ENCODE data around the gene KLHDC7A. TPM values are rescaled to one million over a fixed set of nuclear protein-coding genes. Genes with fewer than 3 reads are reported as not detected.

Gene KLHDC7A
- total RNA-seq, 1 donor = not detected

DNA sequence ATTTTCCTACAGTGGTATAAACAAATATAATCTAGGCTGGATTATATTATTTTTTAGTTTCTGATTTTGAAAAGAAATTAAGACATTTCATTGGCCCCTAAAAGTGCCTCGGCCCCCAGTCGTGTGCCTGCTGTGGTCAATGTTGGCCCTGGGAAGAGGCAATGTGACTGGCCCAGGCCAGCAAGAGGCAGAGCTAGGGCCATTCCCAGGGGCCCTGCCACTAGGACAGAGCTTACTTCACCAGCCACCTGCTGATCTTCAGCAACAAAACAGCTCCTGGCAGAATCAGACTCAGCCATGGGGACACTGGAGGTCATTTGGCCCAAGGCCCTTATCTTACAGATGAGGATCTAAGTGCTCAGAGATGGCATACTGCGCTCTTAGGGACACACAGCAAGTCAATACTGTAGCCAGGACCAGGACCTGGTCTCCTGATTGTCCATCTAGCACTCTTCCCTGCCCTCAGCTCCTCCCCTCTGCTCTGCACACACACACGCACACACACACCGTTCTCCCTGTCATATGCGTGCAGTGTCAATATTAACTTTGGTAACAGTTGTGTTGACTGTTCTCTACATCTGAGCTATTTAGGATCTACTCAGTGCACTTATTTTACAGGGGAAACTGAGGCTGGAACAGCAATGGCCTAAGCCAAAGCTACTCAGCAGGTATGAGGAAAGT, 16.6 kb upstream of the KLHDC7A start:
- Histone ChIP-seq H3K4me1 (ENCODE audit: insufficient read depth, low read length) (no peaks in the 10 kb centered on the region), H3K9me3 (ENCODE audit: low read depth, low read length) (no peaks in the 10 kb centered on the region), H3K27me3 (ENCODE audit: insufficient read depth, low read length) (no peaks in the 10 kb centered on the region), H3K4me3 (ENCODE audit: low read length) (no peak overlapping the region)

DNA sequence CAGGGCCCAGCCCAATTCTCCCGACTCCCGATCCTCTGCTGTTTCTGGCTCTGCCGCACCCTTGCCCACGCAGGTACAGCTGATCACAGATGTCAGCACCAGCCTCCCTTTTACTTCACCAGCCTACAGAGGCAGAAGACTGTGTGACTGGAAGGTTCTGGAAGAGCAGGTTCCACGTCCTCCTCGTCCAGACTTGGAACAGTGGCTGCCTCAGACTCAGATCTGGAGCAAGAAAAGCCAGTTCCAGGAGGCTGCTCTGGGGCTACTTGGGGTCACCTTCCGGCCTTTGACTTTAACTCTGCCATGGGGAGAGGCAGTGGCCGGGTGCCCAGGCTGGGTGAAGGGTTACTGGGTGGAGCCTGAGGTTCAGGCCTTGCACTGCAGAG, 16.1 kb upstream of the KLHDC7A start:
- Histone ChIP-seq H3K9me3 (ENCODE audit: low read depth, low read length) (no peaks in the 10 kb centered on the region), H3K4me1 (ENCODE audit: insufficient read depth, low read length) (no peaks in the 10 kb centered on the region), H3K27me3 (ENCODE audit: insufficient read depth, low read length) (no peaks in the 10 kb centered on the region), H3K4me3 (ENCODE audit: low read length) (no peak overlapping the region)

DNA sequence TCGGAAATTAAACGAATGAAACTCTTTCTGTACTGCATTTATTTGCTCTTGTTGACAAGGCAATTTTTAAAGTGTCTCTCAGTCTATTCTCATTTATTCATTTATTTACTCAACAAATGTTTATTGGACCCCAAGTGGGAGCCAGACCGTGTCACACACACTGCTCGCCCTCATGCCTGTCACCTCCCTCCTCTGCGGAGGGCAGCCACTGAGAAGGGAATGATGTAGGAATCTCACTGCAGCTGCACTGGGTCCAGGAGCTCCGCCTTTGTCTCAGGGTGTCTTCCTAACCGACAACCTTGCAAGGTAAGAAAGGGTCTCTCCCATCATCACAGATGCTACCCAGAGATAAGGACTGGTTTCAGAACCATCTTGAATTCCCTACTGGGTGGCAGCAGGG, 14.1 kb upstream of the KLHDC7A start:
- Histone ChIP-seq H3K4me1 (ENCODE audit: insufficient read depth, low read length) (no peaks in the 10 kb centered on the region), H3K27me3 (ENCODE audit: insufficient read depth, low read length) (no peaks in the 10 kb centered on the region), H3K9me3 (ENCODE audit: low read depth, low read length) (no peaks in the 10 kb centered on the region), H3K4me3 (ENCODE audit: low read length) (no peak overlapping the region)

DNA sequence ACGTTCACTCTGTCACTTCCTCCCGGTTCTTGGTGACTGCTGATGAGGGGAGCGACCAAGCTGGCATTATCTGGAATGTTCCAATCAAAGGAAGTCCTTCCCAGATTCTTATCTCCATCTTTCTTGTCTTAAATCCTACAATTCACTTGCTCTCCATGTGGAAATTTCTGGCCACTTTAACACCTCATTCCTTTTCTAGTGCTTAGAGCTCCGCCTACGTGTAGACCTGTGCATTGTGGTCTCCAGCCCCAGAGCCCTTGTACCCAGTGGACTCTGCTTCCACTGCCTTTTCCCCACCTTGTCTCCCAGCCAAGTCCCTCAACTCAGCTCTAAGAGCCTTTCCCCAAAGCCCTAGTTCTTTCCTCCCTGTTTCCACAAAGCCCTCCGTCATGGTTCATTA, 12.2 kb upstream of the KLHDC7A start:
- Histone ChIP-seq H3K4me1 (ENCODE audit: insufficient read depth, low read length) (no peaks in the 10 kb centered on the region), H3K9me3 (ENCODE audit: low read depth, low read length) (no peaks in the 10 kb centered on the region), H3K4me3 (ENCODE audit: low read length) (no peak overlapping the region), H3K27me3 (ENCODE audit: insufficient read depth, low read length) (no peaks in the 10 kb centered on the region)

DNA sequence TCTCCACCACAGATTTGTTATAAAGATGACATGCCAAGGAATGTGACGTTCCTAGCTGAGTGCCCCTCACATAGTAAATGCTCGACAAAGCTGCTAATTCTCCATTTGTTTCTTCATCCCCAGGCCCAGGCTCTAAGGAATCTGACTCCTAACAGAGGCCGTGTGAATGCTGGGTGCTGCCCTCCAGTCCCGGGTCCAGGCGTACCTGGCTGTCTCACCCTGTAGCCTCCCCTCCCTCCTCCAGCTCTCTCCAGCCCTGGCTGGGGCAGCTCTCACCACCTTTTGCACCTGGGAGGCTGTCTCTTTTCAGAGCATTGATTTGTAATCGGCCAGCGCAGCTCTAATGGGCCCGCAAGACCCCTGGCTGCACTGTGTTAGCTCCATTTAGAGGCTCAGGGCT, 11.2 kb upstream of the KLHDC7A start:
- no peak overlapping the region for H3K4me3 ChIP-seq (ENCODE audit: low read length)
- H3K9me3 ChIP-seq (ENCODE audit: low read depth, low read length) = no peaks in the 10 kb centered on the region
- no peaks in the 10 kb centered on the region for H3K27me3 ChIP-seq (ENCODE audit: insufficient read depth, low read length)
- H3K4me1 ChIP-seq (ENCODE audit: insufficient read depth, low read length) = no peaks in the 10 kb centered on the region

DNA sequence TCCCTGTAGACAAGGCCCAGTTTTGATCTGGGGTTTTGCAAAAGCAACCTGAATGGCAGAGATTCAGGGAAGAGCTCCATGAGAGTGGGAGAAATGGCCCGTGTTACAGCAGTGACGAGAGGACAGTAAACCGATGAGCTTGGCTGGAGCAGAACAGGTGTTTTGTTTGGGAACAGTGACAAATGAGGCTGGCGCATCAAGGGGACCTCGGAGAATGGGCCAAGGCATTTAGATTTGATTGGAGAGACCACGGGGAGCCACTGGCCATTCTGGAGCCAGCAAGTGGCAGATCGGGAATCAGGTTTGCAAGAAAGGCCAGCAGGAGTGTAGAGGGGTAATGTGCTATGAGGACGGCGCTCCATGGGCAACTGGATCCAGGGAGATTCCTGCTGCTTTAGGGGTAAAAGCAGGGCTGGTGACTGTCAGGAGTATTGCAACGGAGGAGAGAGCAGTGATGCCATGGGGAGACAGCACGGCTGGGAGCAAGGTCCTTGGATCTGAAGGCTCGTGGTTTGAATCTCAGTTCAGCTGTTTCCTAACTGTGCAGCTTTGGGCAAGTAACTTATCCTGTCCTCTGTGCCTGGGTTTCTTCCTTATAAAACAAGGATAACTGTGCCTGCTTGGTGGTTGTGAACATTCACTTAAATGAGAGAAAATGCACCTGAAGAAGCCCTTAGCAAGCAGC, 9.9 kb upstream of the KLHDC7A start:
- Histone ChIP-seq H3K27me3 (ENCODE audit: insufficient read depth, low read length) (no peaks in the 10 kb centered on the region), H3K4me1 (ENCODE audit: insufficient read depth, low read length) (no peaks in the 10 kb centered on the region), H3K4me3 (ENCODE audit: low read length) (no peak overlapping the region), H3K9me3 (ENCODE audit: low read depth, low read length) (no peaks in the 10 kb centered on the region)

DNA sequence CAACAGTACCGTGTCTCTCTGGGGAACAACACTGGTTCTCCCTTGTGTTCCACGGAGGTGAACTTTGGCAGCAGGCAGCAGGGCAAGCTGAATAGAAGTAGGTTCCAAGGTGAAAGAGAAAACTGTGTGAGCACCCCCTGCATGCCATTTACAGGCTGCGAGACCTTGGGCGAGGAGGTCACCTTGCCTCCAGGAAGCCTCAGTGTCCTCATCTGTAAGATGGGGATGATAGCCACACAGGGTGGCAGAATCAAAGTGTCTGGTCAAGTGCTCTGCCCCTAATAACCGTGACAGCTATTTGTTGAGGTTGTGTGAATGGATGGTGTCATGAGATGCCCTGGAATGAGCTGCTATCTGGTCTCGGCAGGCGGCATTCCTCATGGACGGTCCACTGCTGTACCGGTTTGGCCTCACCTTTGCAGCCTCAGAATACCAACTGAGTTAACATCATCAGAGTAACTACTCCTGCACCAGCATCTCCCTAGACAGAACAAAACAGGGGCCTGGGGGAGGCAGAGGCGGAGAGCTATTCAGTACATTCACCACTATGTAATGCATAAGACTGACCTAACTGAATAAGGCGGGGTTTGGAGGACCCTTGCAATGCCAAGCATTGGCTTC, 7.4 kb upstream of the KLHDC7A start:
- Histone ChIP-seq H3K9me3 (ENCODE audit: low read depth, low read length) (no peaks in the 10 kb centered on the region), H3K4me1 (ENCODE audit: insufficient read depth, low read length) (no peaks in the 10 kb centered on the region), H3K4me3 (ENCODE audit: low read length) (no peak overlapping the region), H3K27me3 (ENCODE audit: insufficient read depth, low read length) (no peaks in the 10 kb centered on the region)

DNA sequence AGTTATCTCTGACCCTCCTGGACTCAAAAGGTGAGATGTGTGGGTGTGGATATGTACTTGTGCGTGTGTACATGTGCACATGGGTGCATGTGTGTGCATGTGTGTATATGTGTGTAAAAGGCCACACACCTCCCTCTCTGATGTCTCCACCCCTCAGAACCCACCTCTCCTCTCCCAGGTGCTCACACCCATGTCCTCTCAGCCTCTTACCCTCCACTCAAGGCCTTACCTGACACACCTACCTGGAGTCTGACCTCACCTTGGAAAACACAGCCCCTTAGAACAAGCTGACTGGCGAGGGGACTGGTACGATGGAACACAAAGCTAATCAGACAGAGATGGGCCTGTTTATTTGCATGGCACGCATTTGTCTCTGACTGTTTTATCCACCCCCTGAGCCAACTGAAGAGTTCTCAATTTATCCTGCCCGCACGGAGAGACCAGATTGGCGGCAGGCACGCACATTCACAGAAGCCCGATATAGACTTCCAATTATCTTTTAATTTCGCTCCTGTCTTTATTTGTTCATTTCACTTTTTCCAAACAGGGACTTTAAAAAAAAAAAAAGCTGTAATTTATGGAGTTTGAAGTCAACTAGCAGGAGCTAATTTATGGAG, 6.1 kb upstream of the KLHDC7A start:
- Histone ChIP-seq H3K4me1 (ENCODE audit: insufficient read depth, low read length) (no peaks in the 10 kb centered on the region), H3K4me3 (ENCODE audit: low read length) (no peak overlapping the region), H3K27me3 (ENCODE audit: insufficient read depth, low read length) (no peaks in the 10 kb centered on the region), H3K9me3 (ENCODE audit: low read depth, low read length) (no peaks in the 10 kb centered on the region)

DNA sequence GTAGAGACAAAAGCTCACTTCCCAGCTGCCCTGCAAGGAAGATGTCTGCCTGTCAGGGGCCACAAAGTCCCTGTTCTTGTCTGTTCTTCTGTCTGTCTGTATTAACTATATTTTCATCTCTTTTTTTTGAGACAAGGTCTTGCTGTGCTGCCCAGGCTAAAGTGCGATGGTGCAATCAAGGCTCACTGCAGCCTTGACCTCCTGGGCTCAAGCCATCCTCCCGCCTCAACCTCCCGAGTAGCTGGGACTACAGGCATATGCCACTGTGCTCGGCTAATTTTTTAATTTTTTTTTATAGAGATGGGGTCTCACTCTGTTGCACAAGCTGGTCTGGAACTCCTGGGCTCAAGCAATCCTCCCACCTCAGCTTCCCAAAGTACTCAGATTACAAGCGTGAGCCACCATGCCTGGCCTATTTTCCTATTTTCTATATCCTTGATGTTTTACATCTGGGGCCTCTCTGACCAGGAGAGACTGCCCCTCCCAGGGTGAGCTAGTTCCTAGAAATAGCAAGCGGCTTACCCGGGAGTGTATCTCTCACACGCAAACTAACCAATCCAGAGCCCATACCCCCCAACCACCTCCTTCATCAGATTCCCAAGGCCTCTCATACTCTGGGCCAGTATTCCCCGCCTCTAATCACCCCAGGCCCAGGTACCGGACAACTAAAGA, 5.4 kb upstream of the KLHDC7A start:
- H3K4me3 ChIP-seq (ENCODE audit: low read length) = no peak overlapping the region
- no peaks in the 10 kb centered on the region for H3K27me3 ChIP-seq (ENCODE audit: insufficient read depth, low read length)
- no peaks in the 10 kb centered on the region for H3K4me1 ChIP-seq (ENCODE audit: insufficient read depth, low read length)
- H3K9me3 ChIP-seq (ENCODE audit: low read depth, low read length) = no peaks in the 10 kb centered on the region

DNA sequence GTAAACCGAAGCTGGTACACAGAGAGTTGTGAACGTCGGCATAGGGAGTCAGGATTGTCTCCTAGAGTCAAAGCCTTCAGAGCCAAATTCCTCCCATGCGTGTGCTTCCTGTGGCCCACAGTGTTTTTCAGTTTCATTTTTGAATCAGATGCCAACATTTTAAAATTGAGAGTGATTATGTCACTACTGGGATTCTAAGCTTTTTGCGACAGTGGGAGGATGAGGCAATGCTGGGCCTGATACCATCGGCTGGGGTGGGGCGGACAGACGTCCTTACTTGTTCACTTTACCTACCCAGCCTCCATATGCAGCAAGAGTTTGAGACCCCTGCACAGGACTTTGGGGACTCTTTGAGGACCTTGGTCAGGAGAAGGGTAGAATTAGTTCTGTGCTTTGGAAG, 1.3 kb upstream of the KLHDC7A start:
- H3K9me3 ChIP-seq (ENCODE audit: low read depth, low read length) = no peaks in the 10 kb centered on the region
- H3K4me1 ChIP-seq (ENCODE audit: insufficient read depth, low read length) = no peaks in the 10 kb centered on the region
- H3K27me3 ChIP-seq (ENCODE audit: insufficient read depth, low read length) = no peaks in the 10 kb centered on the region
- H3K4me3 ChIP-seq (ENCODE audit: low read length) = no peak overlapping the region

DNA sequence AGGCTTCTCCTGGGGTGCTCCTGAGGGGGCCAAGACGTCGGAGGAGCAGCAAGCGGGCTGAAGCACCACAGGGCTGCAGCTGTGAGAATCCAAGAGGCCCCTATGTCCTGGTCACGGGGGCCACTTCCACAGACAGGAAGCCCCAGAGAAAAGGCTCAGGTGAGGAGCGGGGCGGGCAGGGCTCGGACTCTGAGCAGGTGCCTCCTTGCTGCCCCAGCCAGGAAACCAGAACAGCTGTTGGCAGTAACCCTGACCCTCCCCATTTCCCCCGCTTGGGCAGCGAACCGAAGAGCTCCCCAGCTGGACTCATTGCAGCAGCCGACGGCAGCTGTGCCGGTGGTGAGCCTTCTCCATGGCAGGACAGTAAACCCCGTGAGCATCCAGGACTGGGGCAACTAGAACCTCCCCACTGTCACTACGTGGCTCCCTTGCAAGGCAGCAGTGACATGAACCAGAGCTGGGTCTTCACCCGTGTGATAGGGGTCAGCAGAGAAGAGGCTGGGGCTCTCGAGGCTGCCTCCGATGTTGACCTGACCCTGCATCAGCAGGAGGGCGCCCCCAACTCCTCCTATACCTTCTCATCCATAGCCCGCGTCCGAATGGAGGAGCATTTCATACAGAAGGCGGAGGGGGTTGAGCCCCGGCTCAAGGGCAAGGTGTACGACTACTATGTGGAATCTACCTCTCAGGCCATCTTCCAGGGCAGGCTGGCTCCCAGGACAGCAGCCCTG, 625 bp downstream of the KLHDC7A start:
- H3K4me3 ChIP-seq (ENCODE audit: low read length) = no peak overlapping the region
- H3K4me1 ChIP-seq (ENCODE audit: insufficient read depth, low read length) = no peaks in the 10 kb centered on the region
- no peaks in the 10 kb centered on the region for H3K9me3 ChIP-seq (ENCODE audit: low read depth, low read length)
- no peaks in the 10 kb centered on the region for H3K27me3 ChIP-seq (ENCODE audit: insufficient read depth, low read length)

DNA sequence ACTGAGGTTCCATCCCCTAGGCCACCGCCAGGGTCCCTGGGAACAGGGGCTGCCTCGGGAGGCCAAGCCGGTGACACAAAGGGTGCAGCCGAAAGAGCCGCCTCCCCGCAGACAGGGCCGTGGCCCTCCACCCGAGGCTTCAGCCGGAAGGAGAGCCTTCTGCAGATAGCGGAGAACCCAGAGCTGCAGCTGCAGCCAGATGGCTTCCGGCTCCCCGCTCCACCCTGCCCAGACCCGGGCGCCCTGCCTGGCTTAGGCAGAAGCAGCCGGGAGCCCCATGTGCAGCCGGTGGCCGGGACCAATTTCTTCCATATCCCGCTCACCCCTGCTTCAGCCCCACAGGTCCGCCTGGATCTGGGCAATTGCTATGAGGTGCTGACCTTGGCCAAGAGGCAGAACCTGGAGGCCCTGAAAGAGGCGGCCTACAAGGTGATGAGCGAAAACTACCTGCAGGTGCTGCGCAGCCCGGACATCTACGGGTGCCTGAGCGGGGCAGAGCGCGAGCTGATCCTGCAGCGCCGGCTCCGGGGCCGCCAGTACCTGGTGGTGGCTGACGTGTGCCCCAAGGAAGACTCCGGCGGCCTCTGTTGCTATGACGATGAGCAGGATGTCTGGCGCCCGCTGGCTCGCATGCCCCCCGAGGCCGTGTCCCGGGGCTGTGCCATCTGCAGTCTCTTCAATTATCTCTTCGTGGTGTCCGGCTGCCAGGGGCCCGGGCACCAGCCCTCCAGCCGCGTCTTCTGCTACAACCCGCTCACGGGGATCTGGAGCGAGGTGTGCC, 1.4 kb downstream of the KLHDC7A start:
- Histone ChIP-seq H3K9me3 (ENCODE audit: low read depth, low read length) (no peaks in the 10 kb centered on the region), H3K27me3 (ENCODE audit: insufficient read depth, low read length) (no peaks in the 10 kb centered on the region), H3K4me3 (ENCODE audit: low read length) (no peak overlapping the region), H3K4me1 (ENCODE audit: insufficient read depth, low read length) (no peaks in the 10 kb centered on the region)

DNA sequence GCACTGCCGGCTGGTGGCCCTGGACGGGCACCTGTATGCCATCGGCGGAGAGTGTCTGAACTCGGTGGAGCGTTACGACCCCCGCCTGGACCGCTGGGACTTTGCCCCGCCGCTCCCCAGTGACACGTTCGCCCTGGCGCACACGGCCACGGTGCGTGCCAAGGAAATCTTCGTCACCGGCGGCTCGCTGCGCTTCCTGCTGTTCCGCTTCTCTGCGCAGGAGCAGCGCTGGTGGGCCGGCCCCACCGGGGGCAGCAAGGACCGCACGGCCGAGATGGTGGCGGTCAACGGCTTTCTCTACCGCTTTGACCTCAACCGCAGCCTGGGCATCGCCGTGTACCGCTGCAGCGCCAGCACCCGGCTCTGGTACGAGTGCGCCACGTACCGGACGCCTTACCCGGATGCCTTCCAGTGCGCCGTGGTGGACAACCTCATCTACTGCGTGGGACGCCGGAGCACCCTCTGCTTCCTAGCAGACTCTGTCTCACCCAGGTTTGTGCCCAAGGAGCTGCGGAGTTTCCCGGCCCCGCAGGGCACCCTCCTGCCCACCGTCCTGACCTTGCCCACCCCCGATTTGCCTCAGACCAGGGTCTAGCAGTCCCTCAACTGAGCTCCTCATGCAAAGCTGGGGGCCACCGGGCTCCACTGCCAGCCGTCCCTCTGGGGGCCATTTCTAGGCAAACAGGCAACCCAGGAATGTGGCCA, 2.1 kb downstream of the KLHDC7A start:
- Histone ChIP-seq H3K27me3 (ENCODE audit: insufficient read depth, low read length) (no peaks in the 10 kb centered on the region), H3K4me3 (ENCODE audit: low read length) (no peak overlapping the region), H3K9me3 (ENCODE audit: low read depth, low read length) (no peaks in the 10 kb centered on the region), H3K4me1 (ENCODE audit: insufficient read depth, low read length) (no peaks in the 10 kb centered on the region)

Data from mononuclear cell (primary cell).